Mucosa of gallbladder (tissue), 1 donor: ENCODE results near the gene SLITRK4. TPM values are rescaled to one million over a fixed set of nuclear protein-coding genes. Genes with fewer than 3 reads are reported as not detected.

Experiments
- total RNA-seq: library from RNA; stranded (reverse); gene quantifications from one replicate; pipeline ENCODE4 v1.2.1, GENCODE V29; 2021
- donor health status: DM: no; HTN: no; CAD: no.

The SLITRK4 gene
- total RNA-seq, 1 donor from 2014 or later, result 1.2 TPM

Other genes starting within 250 kb of the SLITRK4 start
- not detected for gene SPANXN3, start 118.6 kb downstream of the SLITRK4 start, total RNA-seq
- not detected for gene SPANXN2, start 84.7 kb upstream of the SLITRK4 start, total RNA-seq
- gene UBE2NL, start 248.0 kb upstream of the SLITRK4 start, total RNA-seq, result not detected